ENCODE results near the gene IREB2.

IREB2 gene

DNA sequence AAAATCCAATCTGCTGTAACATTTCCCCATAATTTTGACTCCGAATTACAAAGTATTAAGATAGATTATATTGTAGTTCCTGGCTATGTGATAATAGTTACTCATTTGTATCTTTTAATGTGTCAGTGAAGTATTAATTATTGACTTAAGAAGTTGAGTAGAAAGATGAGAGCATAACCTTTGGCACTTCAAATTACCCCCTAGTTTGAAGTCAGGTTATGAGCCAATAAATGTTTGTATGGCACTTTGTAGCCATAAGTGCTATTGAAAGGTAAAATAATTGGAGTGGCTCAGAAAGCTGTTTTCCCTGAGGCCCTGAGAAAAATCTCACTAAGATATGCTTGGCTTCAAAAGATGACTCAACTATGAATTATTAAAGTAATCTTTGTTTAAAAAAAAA lies 31.0 kb downstream of the IREB2 start:
- DNase-seq (ENCODE audit: low spot score), result no peak
- H3K36me3 ChIP-seq (ENCODE audit: low read depth), result peaks cover 99% of the 10 kb centered on the region
- H3K27ac ChIP-seq (ENCODE audit: poor library complexity, severe bottlenecking), result no peak overlapping the region
- no peaks in the 10 kb centered on the region for H3K27me3 ChIP-seq (ENCODE audit: insufficient read depth, poor library complexity, severe bottlenecking)
- no peaks in the 10 kb centered on the region for H3K9me3 ChIP-seq (ENCODE audit: severe bottlenecking)
- ATAC-seq (ENCODE audit: low read depth), result no peak
- no peaks in the 10 kb centered on the region for H3K4me1 ChIP-seq (ENCODE audit: insufficient read depth, poor library complexity, severe bottlenecking)
- H3K4me3 ChIP-seq (ENCODE audit: severe bottlenecking), result no peak overlapping the region
- TF ChIP-seq, protein P1, sequence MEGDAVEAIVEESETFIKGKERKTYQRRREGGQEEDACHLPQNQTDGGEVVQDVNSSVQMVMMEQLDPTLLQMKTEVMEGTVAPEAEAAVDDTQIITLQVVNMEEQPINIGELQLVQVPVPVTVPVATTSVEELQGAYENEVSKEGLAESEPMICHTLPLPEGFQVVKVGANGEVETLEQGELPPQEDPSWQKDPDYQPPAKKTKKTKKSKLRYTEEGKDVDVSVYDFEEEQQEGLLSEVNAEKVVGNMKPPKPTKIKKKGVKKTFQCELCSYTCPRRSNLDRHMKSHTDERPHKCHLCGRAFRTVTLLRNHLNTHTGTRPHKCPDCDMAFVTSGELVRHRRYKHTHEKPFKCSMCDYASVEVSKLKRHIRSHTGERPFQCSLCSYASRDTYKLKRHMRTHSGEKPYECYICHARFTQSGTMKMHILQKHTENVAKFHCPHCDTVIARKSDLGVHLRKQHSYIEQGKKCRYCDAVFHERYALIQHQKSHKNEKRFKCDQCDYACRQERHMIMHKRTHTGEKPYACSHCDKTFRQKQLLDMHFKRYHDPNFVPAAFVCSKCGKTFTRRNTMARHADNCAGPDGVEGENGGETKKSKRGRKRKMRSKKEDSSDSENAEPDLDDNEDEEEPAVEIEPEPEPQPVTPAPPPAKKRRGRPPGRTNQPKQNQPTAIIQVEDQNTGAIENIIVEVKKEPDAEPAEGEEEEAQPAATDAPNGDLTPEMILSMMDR (IDR thresholded peaks at IDR 0.05; ENCODE audit: poor library complexity, severe bottlenecking), result no peak

DNA sequence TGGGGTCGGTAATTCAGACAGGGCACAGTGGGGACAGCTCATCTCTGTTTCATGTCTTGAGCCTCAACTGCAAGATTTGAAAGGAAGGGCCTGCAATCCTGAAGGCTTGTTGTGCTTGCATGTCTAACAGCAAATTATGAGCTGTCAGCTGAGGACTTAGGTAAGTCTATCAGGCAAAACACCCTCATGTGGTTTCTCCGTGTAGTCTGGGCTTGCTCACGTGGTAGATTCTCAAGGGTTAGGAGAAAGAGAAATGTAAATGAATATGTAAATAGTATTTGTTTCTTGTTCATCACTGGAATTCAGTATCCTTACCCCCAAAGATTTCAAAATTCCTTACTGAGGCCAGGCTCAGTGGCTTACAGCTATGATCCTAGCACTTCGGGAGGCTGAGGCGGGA lies 39.3 kb downstream of the IREB2 start:
- DNase-seq (ENCODE audit: low spot score) (no peak), ATAC-seq (ENCODE audit: low read depth) (no peak)
- H3K4me1 ChIP-seq (ENCODE audit: insufficient read depth, poor library complexity, severe bottlenecking), result no peaks in the 10 kb centered on the region
- no peak overlapping the region for H3K27ac ChIP-seq (ENCODE audit: poor library complexity, severe bottlenecking)
- no peaks in the 10 kb centered on the region for H3K27me3 ChIP-seq (ENCODE audit: insufficient read depth, poor library complexity, severe bottlenecking)
- no peak overlapping the region for H3K4me3 ChIP-seq (ENCODE audit: severe bottlenecking)
- TF ChIP-seq, protein P1 (IDR thresholded peaks at IDR 0.05; ENCODE audit: poor library complexity, severe bottlenecking), result no peak
- no peaks in the 10 kb centered on the region for H3K9me3 ChIP-seq (ENCODE audit: severe bottlenecking)
- H3K36me3 ChIP-seq (ENCODE audit: low read depth), result peaks cover 88% of the 10 kb centered on the region

DNA sequence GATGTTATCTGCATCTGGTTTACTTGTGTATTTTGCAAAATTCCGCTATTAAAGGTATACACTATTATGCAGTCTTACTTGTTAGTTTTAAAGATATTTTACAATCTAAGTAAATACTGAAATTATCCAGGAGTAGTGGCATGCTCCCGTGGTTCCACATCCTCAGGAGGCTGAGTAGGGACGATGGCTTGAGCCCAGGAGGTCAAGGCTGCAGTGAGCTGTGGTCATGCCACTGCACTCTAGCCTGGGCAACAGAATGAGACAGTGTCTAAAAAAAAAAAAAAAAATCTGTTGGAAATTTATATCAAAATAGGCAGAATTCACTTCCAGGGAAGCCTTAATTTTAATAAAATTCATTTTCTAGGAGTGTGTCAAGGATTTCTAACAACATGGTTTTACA lies 41.6 kb downstream of the IREB2 start:
- Histone ChIP-seq H3K27me3 (ENCODE audit: insufficient read depth, poor library complexity, severe bottlenecking) (no peaks in the 10 kb centered on the region), H3K27ac (ENCODE audit: poor library complexity, severe bottlenecking) (no peak overlapping the region), H3K9me3 (ENCODE audit: severe bottlenecking) (no peaks in the 10 kb centered on the region), H3K4me1 (ENCODE audit: insufficient read depth, poor library complexity, severe bottlenecking) (no peaks in the 10 kb centered on the region), H3K36me3 (ENCODE audit: low read depth) (peaks cover 88% of the 10 kb centered on the region), H3K4me3 (ENCODE audit: severe bottlenecking) (no peak overlapping the region)
- ATAC-seq (ENCODE audit: low read depth) (no peak), DNase-seq (ENCODE audit: low spot score) (no peak)
- TF ChIP-seq, protein P1 (IDR thresholded peaks at IDR 0.05; ENCODE audit: poor library complexity, severe bottlenecking), result no peak

DNA sequence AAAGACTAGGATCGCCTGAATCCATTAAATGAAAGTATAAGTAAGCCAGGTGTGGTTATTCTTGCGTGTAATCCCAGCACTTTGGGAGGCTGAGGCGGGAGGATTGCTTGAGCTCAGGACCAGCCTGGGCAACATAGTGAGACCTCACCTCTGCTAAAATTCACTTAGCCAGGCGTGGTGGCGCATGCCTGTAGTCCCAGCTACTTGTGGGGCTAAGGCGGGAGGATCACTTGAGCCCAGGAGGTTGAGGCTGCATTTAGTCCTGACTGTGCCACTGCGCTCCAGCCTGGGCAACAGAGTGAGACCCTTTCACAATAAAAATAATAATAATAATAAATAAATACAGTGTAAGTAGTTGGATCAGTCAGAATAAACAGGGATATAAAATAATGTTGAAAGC lies 43.9 kb downstream of the IREB2 start:
- H3K36me3 ChIP-seq (ENCODE audit: low read depth), result peaks cover 89% of the 10 kb centered on the region

DNA sequence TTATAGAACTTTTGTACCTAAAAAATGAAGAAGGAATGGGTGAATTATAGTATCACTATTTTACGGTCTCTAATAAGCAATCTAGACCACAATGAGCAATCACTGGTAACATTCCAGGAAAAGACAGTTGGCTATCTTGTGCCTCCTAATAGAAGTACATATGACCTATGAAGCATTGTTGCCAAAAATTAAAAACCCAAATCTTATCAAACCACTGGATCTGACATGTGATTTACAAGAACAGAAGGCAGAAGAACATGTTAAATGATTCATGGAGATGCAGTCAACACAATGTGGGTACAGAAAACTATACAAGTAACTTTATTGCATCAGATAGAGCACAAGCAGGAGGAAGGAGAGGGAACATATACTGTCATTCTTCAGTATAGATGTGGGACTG lies 54.9 kb downstream of the IREB2 start:
- ATAC-seq (ENCODE audit: low read depth) (no peak), DNase-seq (ENCODE audit: low spot score) (no peak)
- peaks cover 100% of the 10 kb centered on the region for H3K36me3 ChIP-seq (ENCODE audit: low read depth)
- TF ChIP-seq, protein P1 (IDR thresholded peaks at IDR 0.05; ENCODE audit: poor library complexity, severe bottlenecking), result no peak
- H3K4me3 ChIP-seq (ENCODE audit: severe bottlenecking), result no peak overlapping the region
- H3K27me3 ChIP-seq (ENCODE audit: insufficient read depth, poor library complexity, severe bottlenecking), result no peaks in the 10 kb centered on the region
- H3K9me3 ChIP-seq (ENCODE audit: severe bottlenecking), result no peaks in the 10 kb centered on the region
- no peaks in the 10 kb centered on the region for H3K4me1 ChIP-seq (ENCODE audit: insufficient read depth, poor library complexity, severe bottlenecking)
- H3K27ac ChIP-seq (ENCODE audit: poor library complexity, severe bottlenecking), result no peak overlapping the region

More for the DNA sequence above, 43.9 kb downstream of the IREB2 start:
- Histone ChIP-seq H3K4me3 (ENCODE audit: severe bottlenecking) (no peak overlapping the region), H3K27me3 (ENCODE audit: insufficient read depth, poor library complexity, severe bottlenecking) (no peaks in the 10 kb centered on the region), H3K27ac (ENCODE audit: poor library complexity, severe bottlenecking) (no peak overlapping the region), H3K9me3 (ENCODE audit: severe bottlenecking) (no peaks in the 10 kb centered on the region), H3K4me1 (ENCODE audit: insufficient read depth, poor library complexity, severe bottlenecking) (no peaks in the 10 kb centered on the region)
- TF ChIP-seq, protein P1 (IDR thresholded peaks at IDR 0.05; ENCODE audit: poor library complexity, severe bottlenecking), result no peak
- ATAC-seq (ENCODE audit: low read depth) (no peak), DNase-seq (ENCODE audit: low spot score) (no peak)
